K562 (cell line): ENCODE data around the gene METAP1. TPM values are rescaled to one million over a fixed set of nuclear protein-coding genes. Genes with fewer than 3 reads are reported as not detected.

Experiments used
- AFF1 ChIP-seq, 2 experiments: fragments of 450-650 bp; IDR thresholded peaks; 2 replicates each; pipeline ENCODE4 v1.6.1; 2018; ENCODE audit warnings: mild to moderate bottlenecking in 2 of 2, low read depth in 1 of 2; ENCODE audit not compliant: partially characterized antibody in 2 of 2
- CBX2 ChIP-seq: fragments of 200-600 bp; sonication (generic); IDR thresholded peaks from one replicate; pipeline ENCODE4 v1.6.1; 2012; ENCODE audit warnings: mild to moderate bottlenecking, low read length, inconsistent platforms; ENCODE audit not compliant: insufficient read depth, poor library complexity, severe bottlenecking
- FOXA3 ChIP-seq, 2 experiments: fragments of 450-650 bp in 1 of 2; sonication (generic) in 1 of 2; formaldehyde crosslinking; IDR thresholded peaks in 1 of 2; conservative IDR thresholded peaks in 1 of 2; 2 replicates each; pipeline versions ENCODE4 v1.4.0 to v1.8.0; 2020 to 2022; ENCODE audit warnings: mild to moderate bottlenecking in 2 of 2, missing genetic modification reagents in 1 of 2
- IRF2 ChIP-seq: sonication (generic); formaldehyde crosslinking; IDR thresholded peaks from 2 replicates; pipeline ENCODE4 v1.8.1; 2022; ENCODE audit warnings: mild to moderate bottlenecking, missing genetic modification reagents
- MBD1 ChIP-seq: fragments of 250-450 bp; sonication (Bioruptor Pico); IDR thresholded peaks from 2 replicates; pipeline ENCODE4 v1.8.0; 2022; ENCODE audit warnings: inconsistent platforms
- NFRKB ChIP-seq: fragments of 450-650 bp; IDR thresholded peaks from 2 replicates; pipeline ENCODE4 v1.6.1; 2016; ENCODE audit warnings: low read depth
- NR4A1 ChIP-seq, 2 experiments: fragments of 250-450 bp in 1 of 2; fragments of 450-650 bp in 1 of 2; sonication (Bioruptor Pico) in 1 of 2; IDR thresholded peaks; 2 replicates each; pipeline versions ENCODE4 v1.4.0 to v1.6.1; 2016 to 2020; ENCODE audit warnings: mild to moderate bottlenecking in 2 of 2, missing compliant biosample characterization in 1 of 2, missing genetic modification characterization in 1 of 2, moderate library complexity in 1 of 2
- PATZ1 ChIP-seq: fragments of 250-450 bp; sonication (Bioruptor Pico); IDR thresholded peaks from 2 replicates; pipeline ENCODE4 v1.5.0; 2020; ENCODE audit warnings: mild to moderate bottlenecking, borderline replicate concordance
- STAG1 ChIP-seq: sonication (generic); formaldehyde crosslinking; IDR thresholded peaks from 2 replicates; pipeline ENCODE4 v1.5.0; 2020; ENCODE audit warnings: missing genetic modification reagents, borderline replicate concordance
- XRCC5 ChIP-seq: fragments of 200-400 bp; formaldehyde crosslinking; IDR thresholded peaks from 2 replicates; pipeline ENCODE4 v1.6.1; 2017; ENCODE audit warnings: low read depth, mild to moderate bottlenecking, low read length
- ZFPM2 ChIP-seq: fragments of 250-450 bp; sonication (Bioruptor Pico); IDR thresholded peaks from 2 replicates; pipeline ENCODE4 v1.5.1; 2022; ENCODE audit warnings: mild to moderate bottlenecking
- ZNF280A ChIP-seq: fragments of 450-650 bp; IDR thresholded peaks from 2 replicates; pipeline ENCODE4 v1.6.1; 2018; ENCODE audit warnings: mild to moderate bottlenecking, low read depth; ENCODE audit not compliant: partially characterized antibody
- ZNF436 ChIP-seq: fragments of 250-450, 450-650 bp; sonication (Bioruptor Pico); formaldehyde crosslinking; IDR thresholded peaks from 2 replicates; pipeline ENCODE4 v1.7.0; 2020; ENCODE audit warnings: mild to moderate bottlenecking
- ZNF589 ChIP-seq: fragments of 200-800 bp; sonication (Bioruptor generic); IDR thresholded peaks from 2 replicates; pipeline ENCODE4 v1.6.1; 2016; ENCODE audit warnings: low read depth, missing genetic modification characterization, missing compliant biosample characterization
- ZNF695 ChIP-seq: fragments of 450-650 bp; formaldehyde crosslinking; IDR thresholded peaks from 2 replicates; pipeline ENCODE4 v1.4.0; 2020; ENCODE audit warnings: mild to moderate bottlenecking, moderate library complexity
- ZNF778 ChIP-seq: fragments of 450-650 bp; formaldehyde crosslinking; IDR thresholded peaks from 2 replicates; pipeline ENCODE4 v1.4.0; 2020; ENCODE audit warnings: mild to moderate bottlenecking, moderate library complexity
- polyA plus RNA-seq, 8 experiments: library from polyadenylated mRNA; depleted of rRNA in 4 of 8; stranded (reverse) in 5 of 8; unstranded in 3 of 8; fragments of >200 nt; fragmentation: Nextera tagmentation in 2 of 8; fragmentation: Illumina TruSeq in 1 of 8; extraction: Ambion mirVana in 2 of 8; extraction: Trizol in 1 of 8; gene quantifications; 2 replicates each; pipeline versions ENCODE4 v1.2.1 to v1.2.3, GENCODE V29; 2011 to 2014; ENCODE audit warnings: inconsistent platforms in 1 of 8, missing spikeins in 1 of 8
- total RNA-seq, 7 experiments: library from RNA; depleted of rRNA in 6 of 7; stranded (reverse); fragments of >200 nt in 6 of 7; fragmentation: Illumina TruSeq in 2 of 7; extraction: Trizol in 2 of 7; gene quantifications; 2 replicates each; pipeline versions ENCODE4 v1.2.1 to v1.2.3, GENCODE V29; 2011 to 2021; ENCODE audit warnings: low replicate concordance in 1 of 7

METAP1 gene
- total and polyA plus RNA-seq, 9 of the 15 experiments (the other 6 are each of a cell fraction or from before 2014, with no cell fraction given) = 31.4 to 77.6 (median 59.5) TPM

- TF ChIP-seq FOXA3 (CRISPR knock-in tag; conservative IDR thresholded peaks at IDR 0.05 in 1 of 2, IDR thresholded peaks at IDR 0.05 in 1 of 2) (no peak), MBD1 (CRISPR knock-in tag) (0 out of 2 replicates have a peak, but pooled peaks have one; percentile 34), NFRKB (peak; percentile 17; the same call in 1 of the 2 replicates), IRF2 (CRISPR knock-in tag) (no peak), NR4A1 (CRISPR knock-in tag; IDR thresholded peaks at IDR 0.05) (no peak), NR4A1 (tag; IDR thresholded peaks at IDR 0.05) (peak; percentile 50; the same call in 1 of the 2 replicates), ZNF778 (CRISPR knock-in tag) (no peak), STAG1 (CRISPR knock-in tag) (no peak), ZNF589 (CRISPR knock-in tag) (0 out of 2 replicates have a peak, but pooled peaks have one; percentile 5), AFF1 (IDR thresholded peaks at IDR 0.05; ENCODE audit: low read depth in 1 of 2, partially characterized antibody in 2 of 2) (peak in 1 of 2 experiments; percentile 39), ZNF695 (no peak), PATZ1 (CRISPR knock-in tag) (no peak), CBX2 (no peak), ZFPM2 (CRISPR knock-in tag) (no peak), ZNF436 (CRISPR knock-in tag) (no peak), ZNF280A (no peak), XRCC5 (no peak)
These were observed 893 bp upstream of the METAP1 start (continued) for GRCh38 chr4:98994474-98995182.
